Measurements from ENCODE around the gene RSPH1.

Gene RSPH1

GRCh38 chr21:42495027-42495426 is 997 bp downstream of the RSPH1 start:
- no peak for ATAC-seq

GRCh38 chr21:42493109-42494060 is 2.6 kb downstream of the RSPH1 start:
- no peak for ATAC-seq
- TF ChIP-seq BACH2 (CRISPR knock-in tag; IDR thresholded peaks at IDR 0.05; ENCODE audit: borderline replicate concordance) (no peak), ARNTL (CRISPR knock-in tag; IDR thresholded peaks at IDR 0.05; ENCODE audit: borderline replicate concordance, low read depth) (no peak), PPARA (CRISPR knock-in tag; IDR thresholded peaks at IDR 0.05; ENCODE audit: borderline replicate concordance) (no peak), ZNF70 (CRISPR knock-in tag; IDR thresholded peaks at IDR 0.05) (no peak), ESRRG (CRISPR knock-in tag; IDR thresholded peaks at IDR 0.05) (no peak), POU6F1 (CRISPR knock-in tag; IDR thresholded peaks at IDR 0.05; ENCODE audit: borderline replicate concordance, low read depth) (no peak), ISL1 (CRISPR knock-in tag; IDR thresholded peaks at IDR 0.05) (no peak), TOX (CRISPR knock-in tag; IDR thresholded peaks at IDR 0.05; ENCODE audit: borderline replicate concordance) (no peak), ZNF8 (CRISPR knock-in tag; IDR thresholded peaks at IDR 0.05) (no peak)

More at GRCh38 chr21:42495027-42495426, 997 bp downstream of the RSPH1 start:
- no peak for TF ChIP-seq TSHZ2 (CRISPR knock-in tag; IDR thresholded peaks at IDR 0.05)
- TF ChIP-seq ZNF8 (CRISPR knock-in tag; IDR thresholded peaks at IDR 0.05), result no peak
- TF ChIP-seq RARB (CRISPR knock-in tag; IDR thresholded peaks at IDR 0.05), result no peak
- TF ChIP-seq ZNF70 (CRISPR knock-in tag; IDR thresholded peaks at IDR 0.05), result no peak
- no peak for TF ChIP-seq TCF4 (CRISPR knock-in tag; IDR thresholded peaks at IDR 0.05; ENCODE audit: borderline replicate concordance)
- no peak for TF ChIP-seq ZFP3 (CRISPR knock-in tag; IDR thresholded peaks at IDR 0.05)
- TF ChIP-seq ESRRG (CRISPR knock-in tag; IDR thresholded peaks at IDR 0.05), result no peak
- no peak for TF ChIP-seq GLIS3 (CRISPR knock-in tag; IDR thresholded peaks at IDR 0.05)

GRCh38 chr21:42492201-42492600 is 3.8 kb downstream of the RSPH1 start:
- no peak for ATAC-seq
- no peak for TF ChIP-seq PATZ1 (CRISPR knock-in tag; IDR thresholded peaks at IDR 0.05; ENCODE audit: borderline replicate concordance)
- no peak for TF ChIP-seq TOX (CRISPR knock-in tag; IDR thresholded peaks at IDR 0.05; ENCODE audit: borderline replicate concordance)
- no peak for TF ChIP-seq SNAI2 (CRISPR knock-in tag; IDR thresholded peaks at IDR 0.05)
- no peak for TF ChIP-seq CSRNP3 (CRISPR knock-in tag; IDR thresholded peaks at IDR 0.05)
- TF ChIP-seq ZNF70 (CRISPR knock-in tag; IDR thresholded peaks at IDR 0.05), result no peak
- TF ChIP-seq RARB (CRISPR knock-in tag; IDR thresholded peaks at IDR 0.05), result no peak

GRCh38 chr21:42491328-42491727 is 4.7 kb downstream of the RSPH1 start:
- peak; percentile 75; the same call in 1 of the 2 replicates for TF ChIP-seq TSHZ2 (CRISPR knock-in tag; IDR thresholded peaks at IDR 0.05)
- no peak for TF ChIP-seq ARNTL (CRISPR knock-in tag; IDR thresholded peaks at IDR 0.05; ENCODE audit: borderline replicate concordance, low read depth)
- no peak for TF ChIP-seq OSR1 (CRISPR knock-in tag; IDR thresholded peaks at IDR 0.05)
- TF ChIP-seq PPARA (CRISPR knock-in tag; IDR thresholded peaks at IDR 0.05; ENCODE audit: borderline replicate concordance), result no peak
- TF ChIP-seq TCF4 (CRISPR knock-in tag; IDR thresholded peaks at IDR 0.05; ENCODE audit: borderline replicate concordance), result peak; percentile 89
- TF ChIP-seq SNAI2 (CRISPR knock-in tag; IDR thresholded peaks at IDR 0.05), result no peak
- no peak for TF ChIP-seq ESRRG (CRISPR knock-in tag; IDR thresholded peaks at IDR 0.05)
- no peak for TF ChIP-seq RARB (CRISPR knock-in tag; IDR thresholded peaks at IDR 0.05)
- peak; percentile 30; the same call in 1 of the 2 replicates for TF ChIP-seq ISL1 (CRISPR knock-in tag; IDR thresholded peaks at IDR 0.05)
- no peak for TF ChIP-seq CSRNP3 (CRISPR knock-in tag; IDR thresholded peaks at IDR 0.05)
- TF ChIP-seq CSDC2 (CRISPR knock-in tag; IDR thresholded peaks at IDR 0.05), result no peak
- no peak for ATAC-seq
